NCI-H748 (cell line): ENCODE data around the gene UTP20.
"Not testable (repeated sequence)": the region's sequence is repeated elsewhere in the genome, so short reads cannot be mapped to it uniquely, and the experiment has no call there.

Experiments
- DNase-seq: peaks from one replicate; lab custom pipeline; 2025; ENCODE audit not compliant: unreplicated experiment; lab: John Stamatoyannopoulos, UW

Gene UTP20

GRCh38 chr12:101325590-101325989, 45.7 kb downstream of the UTP20 start:
- DNase-seq = no peak

- DNase-seq = no peak
These were observed 47.1 kb downstream of the UTP20 start for GRCh38 chr12:101327051-101327450.

GRCh38 chr12:101327546-101327945, 47.6 kb downstream of the UTP20 start:
- no peak for DNase-seq

GRCh38 chr12:101328917-101329316, 49.0 kb downstream of the UTP20 start:
- no peak for DNase-seq

GRCh38 chr12:101330631-101331030, 50.7 kb downstream of the UTP20 start:
- no peak for DNase-seq

GRCh38 chr12:101336437-101336836, 56.5 kb downstream of the UTP20 start:
- no peak for DNase-seq

GRCh38 chr12:101338087-101338486, 58.2 kb downstream of the UTP20 start:
- DNase-seq = no peak

- no peak for DNase-seq
These were observed 64.0 kb downstream of the UTP20 start for GRCh38 chr12:101343893-101344292.

GRCh38 chr12:101351682-101352081, 71.8 kb downstream of the UTP20 start:
- no peak for DNase-seq

GRCh38 chr12:101356794-101357193, 76.9 kb downstream of the UTP20 start:
- no peak for DNase-seq

GRCh38 chr12:101361455-101361854, 81.5 kb downstream of the UTP20 start:
- DNase-seq = no peak

- no peak for DNase-seq
These were observed 88.1 kb downstream of the UTP20 start for GRCh38 chr12:101368016-101368415.

GRCh38 chr12:101372431-101372830, 92.5 kb downstream of the UTP20 start:
- no peak for DNase-seq

GRCh38 chr12:101375573-101375972, 95.7 kb downstream of the UTP20 start:
- no peak for DNase-seq

- DNase-seq = no peak
These were observed 99.2 kb downstream of the UTP20 start for GRCh38 chr12:101379149-101379548.

GRCh38 chr12:101391181-101391580, 111.3 kb downstream of the UTP20 start:
- DNase-seq = not testable (repeated sequence)

GRCh38 chr12:101407049-101407435, 127.1 kb downstream of the UTP20 start:
- DNase-seq = peak; percentile 70

GRCh38 chr12:101407436-101408345, 127.8 kb downstream of the UTP20 start, which contains the start of gene ARL1:
TSS of gene ARL1 (minus strand) at chr12:101407772. CDS start at chr12:101407645, 127 bp downstream.
- peak; percentile 90 for DNase-seq

GRCh38 chr12:101410169-101410568, 130.3 kb downstream of the UTP20 start:
- DNase-seq = not testable (repeated sequence)

GRCh38 chr12:101414533-101415119, 134.7 kb downstream of the UTP20 start:
- DNase-seq = peak; percentile 62

GRCh38 chr12:101415228-101415627, 135.3 kb downstream of the UTP20 start:
- no peak for DNase-seq

GRCh38 chr12:101422066-101422465, 142.2 kb downstream of the UTP20 start:
- not testable (repeated sequence) for DNase-seq
